Common myeloid progenitor, CD34-positive (primary cell): ENCODE measurements around the gene ALCAM.
A peak's percentile ranks its signal among the peaks of the same experiment; 100 is the strongest.
"Not testable (repeated sequence)": the region's sequence is repeated elsewhere in the genome, so short reads cannot be mapped to it uniquely, and the experiment has no call there.

Source experiments
- CTCF ChIA-PET: fragments of 350-600 bp; sonication (Branson Sonifier 250); formaldehyde crosslinking; loops from one replicate; lab custom pipeline; 2021; ENCODE audit warnings: antibody characterized with exemption; lab: Charles Lee
- POLR2A ChIA-PET: fragments of 350-600 bp; sonication (Branson Sonifier 250); formaldehyde crosslinking; loops from one replicate; lab custom pipeline; 2021; ENCODE audit warnings: antibody characterized with exemption; lab: Charles Lee
- DNase-seq, 3 donors: peaks; one replicate each; pipeline versions ENCODE4 v3.0.0 to v3.0.0-alpha.2; 2013
- H3K27ac ChIP-seq, 2 experiments: 1 replicate in 1 of 2; 2 replicates in 1 of 2; pipeline ENCODE4 v1.7.0; 2013; ENCODE audit warnings: inconsistent platforms in 2 of 2, low read length in 2 of 2, mild to moderate bottlenecking in 2 of 2, low read depth in 1 of 2, moderate library complexity in 1 of 2; ENCODE audit not compliant: severe bottlenecking in 2 of 2, insufficient read depth in 1 of 2, poor library complexity in 1 of 2
- H3K27me3 ChIP-seq, 5 experiments: replicated peaks in 2 of 5; 1 replicate in 3 of 5; 2 replicates in 2 of 5; pipeline versions ENCODE4 v1.6.1 to v1.7.0; 2013; ENCODE audit warnings: low read length in 4 of 5, mild to moderate bottlenecking in 2 of 5, moderate library complexity in 2 of 5, inconsistent platforms in 1 of 5; ENCODE audit not compliant: insufficient read depth in 5 of 5, control insufficient read depth in 4 of 5
- H3K36me3 ChIP-seq, 4 experiments: 1 replicate in 2 of 4; 2 replicates in 2 of 4; pipeline versions ENCODE4 v1.6.1 to v1.7.0; 2013; ENCODE audit warnings: low read length in 3 of 4, control low read depth in 1 of 4, mild to moderate bottlenecking in 1 of 4; ENCODE audit not compliant: control insufficient read depth in 4 of 4, insufficient read depth in 4 of 4
- H3K4me1 ChIP-seq, 4 experiments: 1 replicate in 3 of 4; 2 replicates in 1 of 4; pipeline versions ENCODE4 v1.6.1 to v1.7.1; 2013; ENCODE audit warnings: low read length in 3 of 4, mild to moderate bottlenecking in 3 of 4, control low read depth in 1 of 4, inconsistent platforms in 1 of 4, moderate library complexity in 1 of 4; ENCODE audit not compliant: control insufficient read depth in 4 of 4, insufficient read depth in 4 of 4; ENCODE audit errors: control extremely low read depth in 1 of 4
- H3K4me3 ChIP-seq, 7 experiments: 1 replicate in 4 of 7; 2 replicates in 3 of 7; pipeline versions ENCODE4 v1.5.1 to v1.7.0; 2013; ENCODE audit warnings: mild to moderate bottlenecking in 7 of 7, low read length in 6 of 7, moderate library complexity in 6 of 7, inconsistent platforms in 2 of 7, low read depth in 2 of 7, control low read depth in 1 of 7; ENCODE audit not compliant: insufficient read depth in 4 of 7, control insufficient read depth in 1 of 7; ENCODE audit errors: extremely low read depth in 1 of 7
- H3K9me3 ChIP-seq, 5 experiments: 1 replicate in 4 of 5; 2 replicates in 1 of 5; pipeline versions ENCODE4 v1.6.1 to v1.7.1; 2013; ENCODE audit warnings: low read length in 4 of 5, mild to moderate bottlenecking in 2 of 5, inconsistent platforms in 1 of 5, low read depth in 1 of 5, moderate library complexity in 1 of 5; ENCODE audit not compliant: control insufficient read depth in 4 of 5, insufficient read depth in 2 of 5; ENCODE audit errors: control extremely low read depth in 1 of 5
- WGBS: methylation state at CpG from one replicate; pipeline ENCODE4 v1.1.5; 2013; ENCODE audit not compliant: insufficient coverage; 5-methylcytosine and 5-hydroxymethylcytosine counted together

The ALCAM gene

GRCh38 chr3:105387122-105387751 is 20.5 kb downstream of the ALCAM start:
- ChIA-PET POLR2A (no interaction called here), CTCF (interaction anchor here (0.9 kb wide), 1 partner anchor 8 kb away, joined by 3 read pairs; no protein-coding TSS in a partner anchor)
- peaks cover 0 to 6% (median 1%) of the 10 kb centered on the region in 4 experiments for H3K4me1 ChIP-seq
- 100% methylated on average over 3 of the region's 5 CpGs for WGBS
- no peak overlapping the region for H3K27ac ChIP-seq
- H3K27me3 ChIP-seq = no peaks in the 10 kb centered on the region
- no peak overlapping the region for H3K4me3 ChIP-seq
- H3K9me3 ChIP-seq = peaks cover 0 to 14% (median 1%) of the 10 kb centered on the region in 5 experiments
- H3K36me3 ChIP-seq = no peaks in the 10 kb centered on the region
- DNase-seq = no peak

GRCh38 chr3:105388176-105388575 is 21.5 kb downstream of the ALCAM start:
- no peaks in the 10 kb centered on the region for H3K27me3 ChIP-seq
- H3K36me3 ChIP-seq = peaks cover 0 to 3% (median 0%) of the 10 kb centered on the region in 4 experiments
- no peak overlapping the region for H3K4me3 ChIP-seq
- peaks cover 0 to 16% (median 5%) of the 10 kb centered on the region in 5 experiments for H3K9me3 ChIP-seq
- CTCF ChIA-PET = no interaction called here
- H3K4me1 ChIP-seq = peaks cover 0 to 6% (median 1%) of the 10 kb centered on the region in 4 experiments
- POLR2A ChIA-PET = no interaction called here
- peak in 1 of 3 donors; percentile 30 for DNase-seq
- H3K27ac ChIP-seq = no peak overlapping the region
- whole genome bisulfite sequencing = no CpG with 5 or more reads among the region's 1 CpG

- CTCF ChIA-PET, H3K36me3 ChIP-seq, H3K4me3 ChIP-seq, H3K4me1 ChIP-seq, DNase-seq, POLR2A ChIA-PET, H3K27me3 ChIP-seq, H3K27ac ChIP-seq: not testable (repeated sequence)
- WGBS = no CpG with 5 or more reads among the region's 1 CpG
- peaks cover 0 to 18% (median 5%) of the 10 kb centered on the region in 5 experiments for H3K9me3 ChIP-seq
Observed at GRCh38 chr3:105389759-105390158, 23.1 kb downstream of the ALCAM start.

- DNase-seq, H3K36me3 ChIP-seq, H3K4me1 ChIP-seq, H3K27me3 ChIP-seq, CTCF ChIA-PET, H3K4me3 ChIP-seq, POLR2A ChIA-PET, H3K27ac ChIP-seq: not testable (repeated sequence)
- peaks cover 0 to 18% (median 7%) of the 10 kb centered on the region in 5 experiments for H3K9me3 ChIP-seq
Observed at GRCh38 chr3:105392598-105392997, 25.9 kb downstream of the ALCAM start.

GRCh38 chr3:105394177-105394576 is 27.5 kb downstream of the ALCAM start:
- Histone ChIP-seq H3K36me3 (peaks cover 0 to 3% (median 0%) of the 10 kb centered on the region in 4 experiments), H3K4me1 (no peaks in the 10 kb centered on the region), H3K27me3 (no peaks in the 10 kb centered on the region), H3K9me3 (peaks cover 0 to 18% (median 7%) of the 10 kb centered on the region in 5 experiments), H3K4me3 (no peak overlapping the region), H3K27ac (no peak overlapping the region)
- CTCF ChIA-PET = interaction anchor here (1.0 kb wide), 1 partner anchor 22 kb away, joined by 3 read pairs; no protein-coding TSS in a partner anchor
- WGBS = 98% methylated on average over 6 of the region's 7 CpGs
- POLR2A ChIA-PET = no interaction called here
- no peak for DNase-seq

GRCh38 chr3:105397974-105398373 is 31.3 kb downstream of the ALCAM start:
- WGBS = 100% methylated on average over 1 of the region's 1 CpG
- DNase-seq = no peak
- no peak overlapping the region for H3K27ac ChIP-seq
- H3K36me3 ChIP-seq = peaks cover 0 to 6% (median 0%) of the 10 kb centered on the region in 4 experiments
- peaks cover 0 to 5% (median 2%) of the 10 kb centered on the region in 5 experiments for H3K9me3 ChIP-seq
- POLR2A ChIA-PET = no interaction called here
- CTCF ChIA-PET = no interaction called here
- H3K27me3 ChIP-seq = no peaks in the 10 kb centered on the region
- H3K4me3 ChIP-seq = no peak overlapping the region
- no peaks in the 10 kb centered on the region for H3K4me1 ChIP-seq

GRCh38 chr3:105398437-105398836 is 31.7 kb downstream of the ALCAM start:
- CTCF ChIA-PET = no interaction called here
- Histone ChIP-seq H3K4me1 (no peaks in the 10 kb centered on the region), H3K27ac (no peak overlapping the region), H3K27me3 (no peaks in the 10 kb centered on the region), H3K36me3 (peaks cover 0 to 6% (median 0%) of the 10 kb centered on the region in 4 experiments), H3K9me3 (peaks cover 2 to 8% (median 4%) of the 10 kb centered on the region in 5 experiments), H3K4me3 (no peak overlapping the region)
- POLR2A ChIA-PET = no interaction called here
- DNase-seq = no peak
